Cardiac fibroblast (primary cell): ENCODE measurements around the gene JAZF1.
"Not testable (repeated sequence)": the region's sequence is repeated elsewhere in the genome, so short reads cannot be mapped to it uniquely, and the experiment has no call there.

Experiments
- DNase-seq, 2 donors: peaks; one replicate each; pipeline versions ENCODE4 v3.0.0 to v3.0.0-alpha.2; 2010; ENCODE audit warnings: low read depth in 2 of 2
- H3K4me3 ChIP-seq, 2 donors: replicated peaks in 1 of 2; 1 replicate in 1 of 2; 2 replicates in 1 of 2; pipeline ENCODE4 v1.5.1; 2011; ENCODE audit warnings: low read depth in 2 of 2, low read length in 2 of 2, mild to moderate bottlenecking in 2 of 2, moderate library complexity in 1 of 2
- TF ChIP-seq, protein P1 (sequence below): IDR thresholded peaks from one replicate; pipeline ENCODE4 v1.5.1; 2011; ENCODE audit warnings: low read depth, mild to moderate bottlenecking, low read length, inconsistent platforms

Gene JAZF1

GRCh38 chr7:27923642-27923980 is 257.0 kb downstream of the JAZF1 start:
- H3K4me3 ChIP-seq = no peak overlapping the region
- TF ChIP-seq, protein P1, sequence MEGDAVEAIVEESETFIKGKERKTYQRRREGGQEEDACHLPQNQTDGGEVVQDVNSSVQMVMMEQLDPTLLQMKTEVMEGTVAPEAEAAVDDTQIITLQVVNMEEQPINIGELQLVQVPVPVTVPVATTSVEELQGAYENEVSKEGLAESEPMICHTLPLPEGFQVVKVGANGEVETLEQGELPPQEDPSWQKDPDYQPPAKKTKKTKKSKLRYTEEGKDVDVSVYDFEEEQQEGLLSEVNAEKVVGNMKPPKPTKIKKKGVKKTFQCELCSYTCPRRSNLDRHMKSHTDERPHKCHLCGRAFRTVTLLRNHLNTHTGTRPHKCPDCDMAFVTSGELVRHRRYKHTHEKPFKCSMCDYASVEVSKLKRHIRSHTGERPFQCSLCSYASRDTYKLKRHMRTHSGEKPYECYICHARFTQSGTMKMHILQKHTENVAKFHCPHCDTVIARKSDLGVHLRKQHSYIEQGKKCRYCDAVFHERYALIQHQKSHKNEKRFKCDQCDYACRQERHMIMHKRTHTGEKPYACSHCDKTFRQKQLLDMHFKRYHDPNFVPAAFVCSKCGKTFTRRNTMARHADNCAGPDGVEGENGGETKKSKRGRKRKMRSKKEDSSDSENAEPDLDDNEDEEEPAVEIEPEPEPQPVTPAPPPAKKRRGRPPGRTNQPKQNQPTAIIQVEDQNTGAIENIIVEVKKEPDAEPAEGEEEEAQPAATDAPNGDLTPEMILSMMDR = no peak
- no peak for DNase-seq

DNA sequence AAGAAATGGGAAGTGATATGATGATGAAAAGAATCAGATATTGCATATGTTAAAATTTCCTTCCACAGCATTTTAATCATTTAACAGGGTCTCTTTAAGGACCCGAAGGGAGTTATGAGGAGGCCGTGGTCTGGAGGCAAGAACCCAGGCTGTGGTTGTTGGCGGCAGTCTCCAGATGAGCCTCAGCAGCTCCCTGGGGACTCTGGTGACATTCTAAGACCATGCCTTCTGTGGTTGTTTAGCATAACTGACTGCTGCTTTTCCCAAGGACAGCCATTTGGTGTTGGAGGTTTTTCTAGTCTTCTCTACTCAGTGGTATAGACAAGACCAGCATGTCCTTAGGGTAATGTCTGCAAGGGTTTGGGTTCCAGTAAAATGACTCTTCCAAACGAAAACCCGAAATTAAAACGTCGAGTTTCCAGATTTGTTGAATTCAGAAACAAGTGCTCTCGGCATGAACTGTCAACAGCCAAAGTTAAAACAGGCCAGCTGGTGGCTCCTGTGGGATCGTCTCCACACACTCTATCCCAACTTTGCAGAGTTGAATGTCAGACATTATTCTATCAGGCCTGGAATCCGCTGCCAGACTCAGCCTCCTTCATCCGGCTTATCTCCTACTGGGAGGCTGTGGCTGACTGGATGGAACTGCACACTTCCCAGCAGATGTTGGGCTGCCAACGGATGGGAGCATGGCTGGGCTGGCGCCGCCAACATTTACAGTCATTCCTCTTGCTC is 257.5 kb downstream of the JAZF1 start:
- H3K4me3 ChIP-seq = no peak overlapping the region
- TF ChIP-seq, protein P1 = no peak
- DNase-seq = peak in 1 of 2 donors; percentile 69

GRCh38 chr7:27922389-27922788 is 258.2 kb downstream of the JAZF1 start:
- not testable (repeated sequence) for DNase-seq, H3K4me3 ChIP-seq

DNA sequence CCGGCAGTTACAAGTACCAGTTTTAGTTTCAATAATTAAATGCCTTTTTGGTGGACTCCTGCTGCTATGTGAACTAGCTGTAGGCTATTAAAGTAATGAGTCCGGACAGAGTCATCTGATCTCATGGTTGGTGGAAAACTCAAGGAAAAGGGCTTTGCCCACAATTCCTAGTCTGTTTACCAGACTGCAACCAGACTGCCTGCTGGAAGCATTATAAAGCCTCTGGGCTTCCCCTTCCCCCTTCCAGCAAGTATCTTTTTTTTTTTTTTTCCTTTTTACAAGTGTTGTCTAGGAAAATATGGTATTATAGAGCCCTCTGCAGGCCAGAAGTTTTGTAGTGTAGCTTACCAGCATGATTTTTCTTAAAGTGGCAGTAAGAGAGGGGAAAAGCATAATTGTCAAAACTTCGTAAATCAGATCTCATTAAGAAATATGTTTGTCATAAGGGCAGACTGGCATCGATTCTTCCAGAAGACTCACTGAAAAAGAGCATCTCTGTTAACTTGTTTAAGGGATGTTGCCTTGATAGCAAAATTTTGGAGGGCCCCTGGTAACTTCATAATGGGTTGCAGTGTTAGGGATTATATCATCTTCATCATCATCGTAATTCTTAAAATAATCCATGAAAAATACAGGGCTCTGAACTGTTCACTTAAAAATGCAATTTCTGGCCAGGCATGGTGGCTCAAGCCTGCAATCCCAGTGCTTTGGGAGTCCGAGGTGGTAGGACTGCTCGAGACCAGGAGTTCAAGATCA is 259.3 kb downstream of the JAZF1 start:
- peak; percentile 86 to 91 for DNase-seq
- no peak overlapping the region for H3K4me3 ChIP-seq
- TF ChIP-seq, protein P1 = peak; percentile 46

DNA sequence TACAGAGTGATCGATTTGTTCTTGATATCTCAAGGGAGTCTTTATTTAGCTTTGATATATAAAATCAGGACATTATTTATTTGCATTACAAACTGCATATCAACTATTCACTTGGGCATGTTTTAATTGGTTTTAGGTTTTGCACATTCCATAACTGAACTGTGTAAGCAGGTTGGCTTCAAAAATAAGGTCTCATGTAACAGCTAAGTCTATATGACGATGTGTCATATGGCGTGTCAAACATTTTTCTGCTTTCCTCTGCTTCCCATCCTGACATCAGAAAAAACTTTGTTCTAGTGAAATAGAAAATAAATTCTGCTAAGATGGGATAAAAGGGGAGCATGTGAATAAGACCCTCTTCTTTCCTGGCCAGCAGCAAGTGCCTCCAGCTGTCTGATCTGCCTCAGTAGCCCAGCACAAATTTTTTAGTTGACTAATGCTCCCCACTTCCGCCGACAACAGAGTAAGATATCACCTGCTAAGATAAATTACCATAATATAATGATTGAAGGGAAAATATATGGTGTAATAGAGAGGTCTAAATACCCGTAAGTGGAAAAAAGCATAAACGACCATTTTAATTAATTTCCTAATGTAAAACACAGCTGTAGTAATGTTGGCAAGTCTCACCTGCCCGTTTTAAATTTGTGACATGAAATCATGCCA is 260.2 kb downstream of the JAZF1 start:
- H3K4me3 ChIP-seq = no peak overlapping the region
- DNase-seq = no peak
- TF ChIP-seq, protein P1 = no peak

- DNase-seq = no peak
- TF ChIP-seq, protein P1 = no peak
- H3K4me3 ChIP-seq = no peak overlapping the region
Measured at GRCh38 chr7:27918503-27918902, 262.1 kb downstream of the JAZF1 start.

DNA sequence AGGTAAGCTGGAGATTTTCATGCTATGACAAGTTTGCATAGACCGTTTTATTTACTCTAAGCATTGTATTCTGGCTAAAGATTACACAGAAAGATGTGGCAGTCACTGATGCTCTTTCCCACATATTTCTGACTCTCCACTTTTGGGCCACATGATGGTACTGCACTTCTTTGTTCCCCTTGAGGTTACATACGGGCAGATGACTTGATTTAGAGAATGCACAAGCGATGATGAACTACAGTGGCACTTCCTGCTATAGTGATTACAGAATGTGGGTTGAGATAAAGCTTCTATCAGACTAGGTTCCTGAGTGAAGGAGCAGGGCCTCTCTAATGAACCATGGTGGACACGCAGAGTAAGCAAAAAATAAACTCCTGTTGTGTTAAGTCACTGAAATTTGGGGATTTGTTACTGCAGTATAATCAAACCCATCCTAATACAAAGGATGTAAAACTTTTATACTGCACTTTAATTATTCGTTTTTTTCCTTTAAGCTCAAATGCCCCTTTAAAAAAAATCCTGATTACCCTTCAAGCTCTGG is 262.8 kb downstream of the JAZF1 start:
- TF ChIP-seq, protein P1 = no peak
- peak; percentile 56 to 70 for DNase-seq
- no peak overlapping the region for H3K4me3 ChIP-seq
